Measurements from ENCODE around the gene ADGRA1.
"Not testable (repeated sequence)": the region's sequence is repeated elsewhere in the genome, so short reads cannot be mapped to it uniquely, and the experiment has no call there.

ADGRA1 gene

GRCh38 chr10:133140417-133141143 lies 52.9 kb downstream of the ADGRA1 start:
- H3K27ac Mint-ChIP-seq: no peak overlapping the region
- no peaks in the 10 kb centered on the region for H3K9me3 Mint-ChIP-seq (ENCODE audit: low read depth)
- no peaks in the 10 kb centered on the region for H3K4me1 Mint-ChIP-seq (ENCODE audit: low read depth)
- H3K36me3 Mint-ChIP-seq: no peaks in the 10 kb centered on the region
- H3K27me3 Mint-ChIP-seq: peaks cover 12% of the 10 kb centered on the region
- no peak overlapping the region for H3K4me3 Mint-ChIP-seq

- H3K4me3 Mint-ChIP-seq: no peak overlapping the region
- H3K27ac Mint-ChIP-seq: no peak overlapping the region
- H3K36me3 Mint-ChIP-seq: no peaks in the 10 kb centered on the region
- H3K9me3 Mint-ChIP-seq (ENCODE audit: low read depth): no peaks in the 10 kb centered on the region
- peaks cover 16% of the 10 kb centered on the region for H3K27me3 Mint-ChIP-seq
- H3K4me1 Mint-ChIP-seq (ENCODE audit: low read depth): no peaks in the 10 kb centered on the region
Measured at GRCh38 chr10:133141144-133141957, 53.6 kb downstream of the ADGRA1 start.

- Mint-ChIP-seq H3K27me3 (peaks cover 21% of the 10 kb centered on the region), H3K27ac (no peak overlapping the region), H3K4me3 (no peak overlapping the region), H3K4me1 (ENCODE audit: low read depth) (no peaks in the 10 kb centered on the region), H3K36me3 (no peaks in the 10 kb centered on the region), H3K9me3 (ENCODE audit: low read depth) (peaks cover 2% of the 10 kb centered on the region)
Measured at GRCh38 chr10:133141958-133142340, 54.2 kb downstream of the ADGRA1 start.

- peaks cover 8% of the 10 kb centered on the region for H3K9me3 Mint-ChIP-seq (ENCODE audit: low read depth)
- H3K36me3 Mint-ChIP-seq: no peaks in the 10 kb centered on the region
- no peak overlapping the region for H3K4me3 Mint-ChIP-seq
- H3K27ac Mint-ChIP-seq: no peak overlapping the region
- peaks cover 27% of the 10 kb centered on the region for H3K27me3 Mint-ChIP-seq
- no peaks in the 10 kb centered on the region for H3K4me1 Mint-ChIP-seq (ENCODE audit: low read depth)
Measured at GRCh38 chr10:133142523-133143199, 54.9 kb downstream of the ADGRA1 start.

GRCh38 chr10:133143200-133143533 lies 55.4 kb downstream of the ADGRA1 start:
- Mint-ChIP-seq H3K4me3 (no peak overlapping the region), H3K4me1 (ENCODE audit: low read depth) (no peaks in the 10 kb centered on the region), H3K27me3 (peaks cover 27% of the 10 kb centered on the region), H3K9me3 (ENCODE audit: low read depth) (peaks cover 11% of the 10 kb centered on the region), H3K27ac (no peak overlapping the region), H3K36me3 (no peaks in the 10 kb centered on the region)

- no peaks in the 10 kb centered on the region for H3K4me1 Mint-ChIP-seq (ENCODE audit: low read depth)
- peaks cover 11% of the 10 kb centered on the region for H3K9me3 Mint-ChIP-seq (ENCODE audit: low read depth)
- H3K27me3 Mint-ChIP-seq: peaks cover 27% of the 10 kb centered on the region
- no peak overlapping the region for H3K4me3 Mint-ChIP-seq
- H3K36me3 Mint-ChIP-seq: no peaks in the 10 kb centered on the region
- no peak overlapping the region for H3K27ac Mint-ChIP-seq
Measured at GRCh38 chr10:133143546-133143945, 55.8 kb downstream of the ADGRA1 start.

GRCh38 chr10:133144771-133145170 lies 57.0 kb downstream of the ADGRA1 start:
- Mint-ChIP-seq H3K27ac (no peak overlapping the region), H3K4me3 (no peak overlapping the region), H3K27me3 (peaks cover 29% of the 10 kb centered on the region)

GRCh38 chr10:133150226-133150625 lies 62.5 kb downstream of the ADGRA1 start:
- Mint-ChIP-seq H3K4me3 (no peak overlapping the region), H3K27ac (no peak overlapping the region)

More at GRCh38 chr10:133144771-133145170, 57.0 kb downstream of the ADGRA1 start:
- H3K9me3 Mint-ChIP-seq (ENCODE audit: low read depth): peaks cover 11% of the 10 kb centered on the region
- H3K4me1 Mint-ChIP-seq (ENCODE audit: low read depth): no peaks in the 10 kb centered on the region
- H3K36me3 Mint-ChIP-seq: no peaks in the 10 kb centered on the region

GRCh38 chr10:133150656-133151055 lies 62.9 kb downstream of the ADGRA1 start:
- peaks cover 11% of the 10 kb centered on the region for H3K9me3 Mint-ChIP-seq (ENCODE audit: low read depth)

More at GRCh38 chr10:133150226-133150625, 62.5 kb downstream of the ADGRA1 start:
- no peaks in the 10 kb centered on the region for H3K4me1 Mint-ChIP-seq (ENCODE audit: low read depth)
- peaks cover 11% of the 10 kb centered on the region for H3K9me3 Mint-ChIP-seq (ENCODE audit: low read depth)
- H3K36me3 Mint-ChIP-seq: no peaks in the 10 kb centered on the region
- H3K27me3 Mint-ChIP-seq: peaks cover 24% of the 10 kb centered on the region

GRCh38 chr10:133151071-133151470 lies 63.3 kb downstream of the ADGRA1 start:
- H3K4me1 Mint-ChIP-seq (ENCODE audit: low read depth); H3K27ac Mint-ChIP-seq: not testable (repeated sequence)

More at GRCh38 chr10:133150656-133151055, 62.9 kb downstream of the ADGRA1 start:
- Mint-ChIP-seq H3K27me3 (peaks cover 24% of the 10 kb centered on the region), H3K4me3 (no peak overlapping the region), H3K4me1 (ENCODE audit: low read depth) (no peaks in the 10 kb centered on the region), H3K36me3 (no peaks in the 10 kb centered on the region), H3K27ac (no peak overlapping the region)

GRCh38 chr10:133151543-133151972 lies 63.8 kb downstream of the ADGRA1 start:
- Mint-ChIP-seq H3K36me3 (no peaks in the 10 kb centered on the region), H3K27ac (no peak overlapping the region), H3K27me3 (peaks cover 18% of the 10 kb centered on the region)

More at GRCh38 chr10:133151071-133151470, 63.3 kb downstream of the ADGRA1 start:
- H3K9me3 Mint-ChIP-seq (ENCODE audit: low read depth): peaks cover 11% of the 10 kb centered on the region
- peaks cover 23% of the 10 kb centered on the region for H3K27me3 Mint-ChIP-seq
- H3K36me3 Mint-ChIP-seq, H3K4me3 Mint-ChIP-seq: not testable (repeated sequence)

GRCh38 chr10:133154411-133154810 lies 66.7 kb downstream of the ADGRA1 start:
- Mint-ChIP-seq H3K36me3 (no peaks in the 10 kb centered on the region), H3K4me3 (no peak overlapping the region), H3K27me3 (peaks cover 10% of the 10 kb centered on the region), H3K27ac (no peak overlapping the region), H3K9me3 (ENCODE audit: low read depth) (no peaks in the 10 kb centered on the region), H3K4me1 (ENCODE audit: low read depth) (no peaks in the 10 kb centered on the region)

More at GRCh38 chr10:133151543-133151972, 63.8 kb downstream of the ADGRA1 start:
- H3K4me1 Mint-ChIP-seq (ENCODE audit: low read depth): no peaks in the 10 kb centered on the region
- peaks cover 11% of the 10 kb centered on the region for H3K9me3 Mint-ChIP-seq (ENCODE audit: low read depth)
- H3K4me3 Mint-ChIP-seq: no peak overlapping the region

- no peaks in the 10 kb centered on the region for H3K9me3 Mint-ChIP-seq (ENCODE audit: low read depth)
- H3K4me3 Mint-ChIP-seq: no peak overlapping the region
- no peaks in the 10 kb centered on the region for H3K36me3 Mint-ChIP-seq
- H3K27me3 Mint-ChIP-seq: peaks cover 6% of the 10 kb centered on the region
- no peak overlapping the region for H3K27ac Mint-ChIP-seq
- no peaks in the 10 kb centered on the region for H3K4me1 Mint-ChIP-seq (ENCODE audit: low read depth)
Measured at GRCh38 chr10:133154996-133155778, 67.5 kb downstream of the ADGRA1 start.
